Measurements from ENCODE around the gene BIRC6. TPM values are rescaled to one million over a fixed set of nuclear protein-coding genes. Genes with fewer than 3 reads are reported as not detected.
"Not testable (repeated sequence)": the region's sequence is repeated elsewhere in the genome, so short reads cannot be mapped to it uniquely, and the experiment has no call there.

The BIRC6 gene
- polyA plus RNA-seq, 2 donors: 10.8 to 16.2 TPM

DNA sequence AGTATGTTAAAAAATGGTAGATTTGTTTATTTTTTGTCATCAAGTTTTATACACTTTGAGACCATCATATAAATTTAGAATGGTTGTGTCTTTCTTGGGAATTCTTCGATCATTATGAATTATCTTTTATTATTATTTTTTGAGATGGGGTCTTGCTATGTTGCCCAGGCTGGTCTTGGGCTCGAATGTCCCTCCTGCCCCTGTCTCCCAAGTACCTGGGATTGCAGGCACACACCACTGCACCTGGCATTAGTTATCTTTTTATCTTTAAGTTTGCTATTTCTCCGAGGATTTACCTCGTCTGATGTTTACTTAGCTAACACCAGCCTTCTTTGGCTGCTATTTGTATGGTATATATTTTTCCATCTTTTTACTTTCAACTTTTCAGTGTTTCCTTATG is 100.0 kb downstream of the BIRC6 start:
- WGBS, 2 donors: 96% methylated on average over 4 of the region's 4 CpGs
- no peak overlapping the region for H3K4me3 ChIP-seq (ENCODE audit: low read depth in 1 of 2, low read length in 2 of 2)
- no peak overlapping the region for H3K27ac ChIP-seq (ENCODE audit: low read depth in 2 of 2, low read length in 1 of 2)
- no peaks in the 10 kb centered on the region for H3K4me1 ChIP-seq (ENCODE audit: control insufficient read depth in 2 of 2, insufficient read depth in 2 of 2, low read length in 1 of 2)
- no peaks in the 10 kb centered on the region for H3K27me3 ChIP-seq (ENCODE audit: control insufficient read depth in 1 of 2, insufficient read depth in 2 of 2, low read length in 2 of 2)
- H3K9me3 ChIP-seq (ENCODE audit: control insufficient read depth in 2 of 2, insufficient read depth in 1 of 2, low read depth in 1 of 2, low read length in 1 of 2): no peaks in the 10 kb centered on the region
- H3K36me3 ChIP-seq (ENCODE audit: control insufficient read depth in 2 of 2, insufficient read depth in 2 of 2, low read length in 1 of 2): peaks cover 0 to 2% of the 10 kb centered on the region in 2 donors

DNA sequence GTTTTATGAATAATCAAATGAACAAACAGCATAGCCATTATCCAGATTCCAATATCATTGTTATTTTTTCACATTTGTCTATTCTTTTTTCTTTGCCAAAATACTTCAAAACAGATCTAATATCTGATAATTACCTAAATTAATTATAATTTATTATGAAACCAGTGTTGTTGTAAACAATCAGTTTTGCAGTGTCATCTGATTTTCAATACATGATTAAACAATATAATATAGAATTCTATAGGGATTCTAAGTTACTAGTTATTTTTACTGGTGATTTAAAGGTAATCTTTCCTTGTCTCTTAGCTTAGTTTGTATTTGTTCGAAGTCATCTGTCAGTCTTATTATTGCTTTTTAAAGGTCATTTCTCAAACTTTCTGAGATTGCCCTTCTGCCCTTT is 101.0 kb downstream of the BIRC6 start:
- Histone ChIP-seq H3K27me3 (ENCODE audit: control insufficient read depth in 1 of 2, insufficient read depth in 2 of 2, low read length in 2 of 2) (no peaks in the 10 kb centered on the region), H3K9me3 (ENCODE audit: control insufficient read depth in 2 of 2, insufficient read depth in 1 of 2, low read depth in 1 of 2, low read length in 1 of 2) (no peaks in the 10 kb centered on the region), H3K4me1 (ENCODE audit: control insufficient read depth in 2 of 2, insufficient read depth in 2 of 2, low read length in 1 of 2) (no peaks in the 10 kb centered on the region), H3K27ac (ENCODE audit: low read depth in 2 of 2, low read length in 1 of 2) (no peak overlapping the region), H3K36me3 (ENCODE audit: control insufficient read depth in 2 of 2, insufficient read depth in 2 of 2, low read length in 1 of 2) (peaks cover 0 to 2% of the 10 kb centered on the region in 2 donors), H3K4me3 (ENCODE audit: low read depth in 1 of 2, low read length in 2 of 2) (no peak overlapping the region)
- WGBS, 2 donors: 94 to 95% methylated on average over 1 of the region's 1 CpG

DNA sequence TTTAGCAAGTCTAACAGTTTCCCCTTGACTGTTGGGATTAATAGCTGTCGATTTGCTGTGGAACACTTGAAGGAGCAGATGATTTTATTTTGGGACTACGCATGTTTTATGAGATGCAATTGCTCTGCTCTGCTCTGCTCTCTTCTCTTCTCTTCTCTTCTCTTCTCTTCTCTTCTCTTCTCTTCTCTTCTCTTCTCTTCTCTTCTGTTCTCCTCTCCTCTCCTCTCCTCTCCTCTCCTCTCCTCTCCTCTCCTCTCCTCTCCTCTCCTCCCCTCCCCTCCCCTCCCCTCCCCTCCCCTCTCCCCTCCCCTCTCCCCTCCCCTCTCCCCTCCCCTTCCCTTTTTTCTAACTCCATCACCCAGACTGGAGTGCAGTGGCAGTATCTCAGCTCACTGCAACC is 104.0 kb downstream of the BIRC6 start:
- not testable (repeated sequence) for H3K4me3 ChIP-seq (ENCODE audit: low read depth in 1 of 2, low read length in 2 of 2); H3K4me1 ChIP-seq (ENCODE audit: control insufficient read depth in 2 of 2, insufficient read depth in 2 of 2, low read length in 1 of 2); H3K9me3 ChIP-seq (ENCODE audit: control insufficient read depth in 2 of 2, insufficient read depth in 1 of 2, low read depth in 1 of 2, low read length in 1 of 2); H3K27me3 ChIP-seq (ENCODE audit: control insufficient read depth in 1 of 2, insufficient read depth in 2 of 2, low read length in 2 of 2); H3K27ac ChIP-seq (ENCODE audit: low read depth in 2 of 2, low read length in 1 of 2)
- peaks cover 7 to 13% of the 10 kb centered on the region in 2 donors for H3K36me3 ChIP-seq (ENCODE audit: control insufficient read depth in 2 of 2, insufficient read depth in 2 of 2, low read length in 1 of 2)
- 97 to 98% methylated on average over 2 of the region's 2 CpGs for WGBS, 2 donors

DNA sequence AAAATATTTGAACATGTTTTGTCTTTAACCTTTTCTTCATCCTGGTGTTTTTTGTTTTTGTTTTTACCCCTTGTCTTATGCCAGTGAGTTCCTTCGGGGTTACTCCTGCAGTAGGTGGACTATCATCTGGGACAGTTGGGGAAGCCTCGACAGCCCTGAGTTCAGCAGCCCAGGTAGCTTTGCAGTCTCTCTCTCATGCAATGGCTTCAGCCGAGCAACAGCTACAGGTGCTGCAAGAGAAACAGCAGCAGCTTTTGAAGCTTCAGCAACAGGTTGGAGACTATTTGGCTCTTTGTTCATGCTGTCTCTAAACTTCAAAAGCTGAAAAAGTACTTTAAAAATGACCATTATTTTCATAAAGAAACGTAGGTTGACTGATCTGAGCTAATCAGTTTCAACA is 106.3 kb downstream of the BIRC6 start:
- no peak overlapping the region for H3K27ac ChIP-seq (ENCODE audit: low read depth in 2 of 2, low read length in 1 of 2)
- H3K4me3 ChIP-seq (ENCODE audit: low read depth in 1 of 2, low read length in 2 of 2): no peak overlapping the region
- H3K27me3 ChIP-seq (ENCODE audit: control insufficient read depth in 1 of 2, insufficient read depth in 2 of 2, low read length in 2 of 2): no peaks in the 10 kb centered on the region
- no peaks in the 10 kb centered on the region for H3K9me3 ChIP-seq (ENCODE audit: control insufficient read depth in 2 of 2, insufficient read depth in 1 of 2, low read depth in 1 of 2, low read length in 1 of 2)
- H3K36me3 ChIP-seq (ENCODE audit: control insufficient read depth in 2 of 2, insufficient read depth in 2 of 2, low read length in 1 of 2): peaks cover 7 to 13% of the 10 kb centered on the region in 2 donors
- 93 to 96% methylated on average over 4 of the region's 4 CpGs for WGBS, 2 donors
- H3K4me1 ChIP-seq (ENCODE audit: control insufficient read depth in 2 of 2, insufficient read depth in 2 of 2, low read length in 1 of 2): no peaks in the 10 kb centered on the region

DNA sequence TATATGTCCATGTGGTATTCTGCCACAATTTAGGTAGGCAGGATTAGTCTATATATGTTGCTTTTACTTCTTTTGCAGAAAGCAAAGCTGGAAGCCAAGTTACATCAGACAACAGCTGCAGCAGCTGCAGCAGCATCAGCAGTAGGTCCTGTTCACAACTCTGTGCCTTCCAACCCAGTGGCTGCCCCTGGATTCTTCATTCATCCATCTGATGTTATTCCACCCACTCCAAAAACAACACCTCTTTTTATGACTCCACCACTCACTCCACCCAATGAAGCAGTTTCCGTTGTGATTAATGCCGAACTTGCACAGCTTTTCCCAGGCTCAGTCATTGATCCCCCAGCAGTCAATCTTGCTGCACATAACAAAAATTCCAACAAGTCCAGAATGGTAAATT is 107.6 kb downstream of the BIRC6 start:
- Histone ChIP-seq H3K4me1 (ENCODE audit: control insufficient read depth in 2 of 2, insufficient read depth in 2 of 2, low read length in 1 of 2) (no peaks in the 10 kb centered on the region), H3K27me3 (ENCODE audit: control insufficient read depth in 1 of 2, insufficient read depth in 2 of 2, low read length in 2 of 2) (no peaks in the 10 kb centered on the region), H3K27ac (ENCODE audit: low read depth in 2 of 2, low read length in 1 of 2) (no peak overlapping the region), H3K4me3 (ENCODE audit: low read depth in 1 of 2, low read length in 2 of 2) (no peak overlapping the region), H3K36me3 (ENCODE audit: control insufficient read depth in 2 of 2, insufficient read depth in 2 of 2, low read length in 1 of 2) (peaks cover 11 to 15% of the 10 kb centered on the region in 2 donors), H3K9me3 (ENCODE audit: control insufficient read depth in 2 of 2, insufficient read depth in 1 of 2, low read depth in 1 of 2, low read length in 1 of 2) (no peaks in the 10 kb centered on the region)
- WGBS, 2 donors: 90 to 94% methylated on average over 2 of the region's 2 CpGs

DNA sequence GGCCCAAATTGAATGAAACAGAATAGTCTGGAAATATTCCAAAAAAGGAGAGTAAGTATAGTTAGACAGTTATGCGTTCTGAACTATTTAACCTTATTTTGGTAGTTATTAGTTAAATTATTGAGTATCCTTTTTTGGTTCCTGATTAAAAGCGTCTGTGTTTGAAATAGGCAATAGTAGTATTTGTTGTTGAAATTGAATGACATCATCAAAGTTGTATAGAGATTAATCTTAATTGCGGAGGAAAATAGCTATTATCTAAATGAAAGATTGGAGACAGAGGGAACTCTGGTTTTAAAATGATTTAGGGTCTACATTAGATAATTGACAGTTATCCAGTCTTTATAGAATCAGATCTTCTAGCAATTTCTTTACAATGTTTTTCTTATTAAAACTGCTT is 115.8 kb downstream of the BIRC6 start:
- H3K27ac ChIP-seq (ENCODE audit: low read depth in 2 of 2, low read length in 1 of 2): no peak overlapping the region
- H3K36me3 ChIP-seq (ENCODE audit: control insufficient read depth in 2 of 2, insufficient read depth in 2 of 2, low read length in 1 of 2): peaks cover 4 to 8% of the 10 kb centered on the region in 2 donors
- no peak overlapping the region for H3K4me3 ChIP-seq (ENCODE audit: low read depth in 1 of 2, low read length in 2 of 2)
- no peaks in the 10 kb centered on the region for H3K27me3 ChIP-seq (ENCODE audit: control insufficient read depth in 1 of 2, insufficient read depth in 2 of 2, low read length in 2 of 2)
- WGBS, 2 donors: 61 to 64% methylated on average over 3 of the region's 3 CpGs
- no peaks in the 10 kb centered on the region for H3K4me1 ChIP-seq (ENCODE audit: control insufficient read depth in 2 of 2, insufficient read depth in 2 of 2, low read length in 1 of 2)
- no peaks in the 10 kb centered on the region for H3K9me3 ChIP-seq (ENCODE audit: control insufficient read depth in 2 of 2, insufficient read depth in 1 of 2, low read depth in 1 of 2, low read length in 1 of 2)

DNA sequence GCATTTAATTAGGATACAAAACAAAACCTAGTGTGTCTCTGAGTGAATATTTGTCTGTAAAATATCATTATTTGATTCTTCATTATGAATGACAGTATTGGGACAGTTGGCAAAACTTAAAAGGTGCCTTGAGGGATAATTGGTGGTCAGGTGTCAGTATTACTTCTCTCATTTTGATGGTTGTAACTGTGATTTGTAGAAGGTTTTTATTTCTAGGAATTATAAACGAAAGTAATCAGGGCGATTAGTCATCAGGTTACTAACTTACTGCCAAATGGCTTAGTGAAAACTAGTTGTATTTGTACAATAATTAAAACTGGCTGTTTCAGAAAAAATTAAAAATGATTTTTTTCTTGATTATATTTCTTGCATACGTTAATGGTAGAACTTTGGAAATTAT is 117.6 kb downstream of the BIRC6 start:
- WGBS, 2 donors: 63 to 76% methylated on average over 3 of the region's 3 CpGs
- H3K27me3 ChIP-seq (ENCODE audit: control insufficient read depth in 1 of 2, insufficient read depth in 2 of 2, low read length in 2 of 2): no peaks in the 10 kb centered on the region
- no peaks in the 10 kb centered on the region for H3K4me1 ChIP-seq (ENCODE audit: control insufficient read depth in 2 of 2, insufficient read depth in 2 of 2, low read length in 1 of 2)
- H3K9me3 ChIP-seq (ENCODE audit: control insufficient read depth in 2 of 2, insufficient read depth in 1 of 2, low read depth in 1 of 2, low read length in 1 of 2): no peaks in the 10 kb centered on the region
- no peak overlapping the region for H3K27ac ChIP-seq (ENCODE audit: low read depth in 2 of 2, low read length in 1 of 2)
- peaks cover 0 to 6% of the 10 kb centered on the region in 2 donors for H3K36me3 ChIP-seq (ENCODE audit: control insufficient read depth in 2 of 2, insufficient read depth in 2 of 2, low read length in 1 of 2)
- H3K4me3 ChIP-seq (ENCODE audit: low read depth in 1 of 2, low read length in 2 of 2): no peak overlapping the region

DNA sequence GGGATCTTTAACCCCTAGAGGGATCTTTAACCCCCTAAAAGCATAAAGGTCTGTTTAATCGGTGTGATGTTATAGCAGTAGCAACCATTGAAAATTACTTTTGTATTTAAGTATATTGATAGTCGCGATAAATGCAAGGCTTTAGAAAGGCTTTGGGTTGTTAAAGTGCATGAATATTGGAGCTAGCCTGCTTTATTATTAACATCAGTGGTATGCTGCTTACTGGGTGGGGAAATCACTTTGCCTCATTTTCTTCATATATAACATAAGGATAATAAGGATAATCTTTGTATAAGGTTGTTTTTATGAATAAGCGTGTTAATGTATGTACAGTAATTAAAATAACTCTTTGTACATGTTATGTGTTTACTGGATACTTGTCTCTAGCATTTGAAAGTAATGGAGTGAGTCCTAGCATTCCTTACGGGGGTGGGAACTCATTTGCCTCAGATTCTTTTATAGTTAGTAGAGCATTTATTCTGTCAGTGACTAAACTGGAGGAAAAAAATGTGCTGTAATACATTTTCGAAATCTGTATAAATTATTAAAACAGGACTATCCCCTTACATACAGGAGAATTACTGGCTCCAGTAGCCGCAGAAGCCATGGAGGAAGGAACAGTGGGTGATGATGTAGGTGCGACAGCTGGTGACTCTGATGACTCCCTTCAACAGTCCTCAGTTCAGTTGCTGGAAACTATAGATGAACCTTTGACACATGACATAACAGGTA is 122.2 kb downstream of the BIRC6 start:
- Histone ChIP-seq H3K9me3 (ENCODE audit: control insufficient read depth in 2 of 2, insufficient read depth in 1 of 2, low read depth in 1 of 2, low read length in 1 of 2) (no peaks in the 10 kb centered on the region), H3K36me3 (ENCODE audit: control insufficient read depth in 2 of 2, insufficient read depth in 2 of 2, low read length in 1 of 2) (peaks cover 3 to 7% of the 10 kb centered on the region in 2 donors), H3K4me1 (ENCODE audit: control insufficient read depth in 2 of 2, insufficient read depth in 2 of 2, low read length in 1 of 2) (no peaks in the 10 kb centered on the region), H3K4me3 (ENCODE audit: low read depth in 1 of 2, low read length in 2 of 2) (no peak overlapping the region), H3K27ac (ENCODE audit: low read depth in 2 of 2, low read length in 1 of 2) (no peak overlapping the region), H3K27me3 (ENCODE audit: control insufficient read depth in 1 of 2, insufficient read depth in 2 of 2, low read length in 2 of 2) (no peaks in the 10 kb centered on the region)
- 95% methylated on average over 8 of the region's 8 CpGs for WGBS, 2 donors

DNA sequence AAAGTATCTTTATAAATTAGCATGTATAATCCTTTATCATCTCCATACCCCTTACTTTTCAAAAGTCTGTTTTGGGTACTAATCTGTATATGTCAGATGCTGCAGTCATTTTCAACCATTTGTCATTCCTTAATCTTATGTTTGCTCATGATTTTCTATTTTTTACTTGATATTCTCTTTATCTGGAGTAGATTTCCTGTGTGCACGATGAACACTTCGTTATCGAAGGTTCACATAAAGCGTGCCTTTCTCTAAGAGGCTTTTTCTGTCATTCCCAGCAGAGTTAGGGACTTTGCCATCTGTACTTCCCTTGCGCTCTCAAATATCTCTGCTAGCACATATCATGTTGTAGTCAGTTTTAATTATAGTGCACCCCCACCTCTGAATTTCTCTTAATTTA is 123.2 kb downstream of the BIRC6 start:
- Histone ChIP-seq H3K27ac (ENCODE audit: low read depth in 2 of 2, low read length in 1 of 2) (no peak overlapping the region), H3K4me1 (ENCODE audit: control insufficient read depth in 2 of 2, insufficient read depth in 2 of 2, low read length in 1 of 2) (no peaks in the 10 kb centered on the region), H3K27me3 (ENCODE audit: control insufficient read depth in 1 of 2, insufficient read depth in 2 of 2, low read length in 2 of 2) (no peaks in the 10 kb centered on the region), H3K4me3 (ENCODE audit: low read depth in 1 of 2, low read length in 2 of 2) (no peak overlapping the region), H3K36me3 (ENCODE audit: control insufficient read depth in 2 of 2, insufficient read depth in 2 of 2, low read length in 1 of 2) (peaks cover 3 to 7% of the 10 kb centered on the region in 2 donors), H3K9me3 (ENCODE audit: control insufficient read depth in 2 of 2, insufficient read depth in 1 of 2, low read depth in 1 of 2, low read length in 1 of 2) (no peaks in the 10 kb centered on the region)
- 86 to 92% methylated on average over 5 of the region's 5 CpGs for WGBS, 2 donors

DNA sequence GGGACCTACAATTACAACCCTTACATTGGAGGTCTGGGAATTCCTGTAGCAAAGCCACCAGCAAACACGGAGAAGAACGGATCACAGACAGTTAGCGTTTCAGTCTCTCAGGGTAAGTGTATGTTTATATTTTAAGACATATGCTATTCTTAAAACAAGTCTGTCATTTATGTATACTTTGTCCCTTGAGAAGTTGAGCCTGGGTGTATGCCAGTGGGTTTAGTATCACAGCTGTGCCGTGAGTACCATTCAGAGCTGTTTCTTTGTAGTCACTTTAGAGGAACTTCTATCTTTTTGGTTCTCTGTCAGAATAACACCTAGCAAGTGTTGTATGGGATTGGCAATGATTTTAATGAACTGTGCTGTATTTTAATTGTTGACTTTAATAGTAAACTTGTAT is 125.6 kb downstream of the BIRC6 start:
- H3K27ac ChIP-seq (ENCODE audit: low read depth in 2 of 2, low read length in 1 of 2): no peak overlapping the region
- WGBS, 2 donors: 72 to 73% methylated on average over 4 of the region's 4 CpGs
- peaks cover 6 to 7% of the 10 kb centered on the region in 2 donors for H3K36me3 ChIP-seq (ENCODE audit: control insufficient read depth in 2 of 2, insufficient read depth in 2 of 2, low read length in 1 of 2)
- no peaks in the 10 kb centered on the region for H3K4me1 ChIP-seq (ENCODE audit: control insufficient read depth in 2 of 2, insufficient read depth in 2 of 2, low read length in 1 of 2)
- H3K9me3 ChIP-seq (ENCODE audit: control insufficient read depth in 2 of 2, insufficient read depth in 1 of 2, low read depth in 1 of 2, low read length in 1 of 2): no peaks in the 10 kb centered on the region
- H3K27me3 ChIP-seq (ENCODE audit: control insufficient read depth in 1 of 2, insufficient read depth in 2 of 2, low read length in 2 of 2): no peaks in the 10 kb centered on the region
- no peak overlapping the region for H3K4me3 ChIP-seq (ENCODE audit: low read depth in 1 of 2, low read length in 2 of 2)
